Muscle of back (tissue), 13 donors: Measurements from ENCODE around the gene AHNAK2. TPM values are rescaled to one million over a fixed set of nuclear protein-coding genes. Genes with fewer than 3 reads are reported as not detected.
"Not testable (repeated sequence)": the region's sequence is repeated elsewhere in the genome, so short reads cannot be mapped to it uniquely, and the experiment has no call there.

Experiments
- DNase-seq, 3 donors: peaks; one replicate each; pipeline versions ENCODE4 v3.0.0 to v3.0.0-alpha.2; 2013
- long read RNA-seq, 9 donors: transcript quantifications; one replicate each; lab custom pipeline, GENCODE V29; 2026
- polyA plus RNA-seq, 10 donors: library from polyadenylated mRNA; unstranded; fragments of 120-200 nt; gene quantifications; one replicate each; pipeline ENCODE4 v1.2.1, GENCODE V29; 2013; ENCODE audit not compliant: insufficient read length in 10 of 10

The AHNAK2 gene
- polyA plus RNA-seq = 10 to 100 TPM in 9 of 10 donors, 1 to 10 TPM in 1; 4.1 to 22.2 (median 16.0) TPM
- long read RNA-seq, donor 1, full-length matches to known transcripts = 3 of 3 reads
- long read RNA-seq, donor 1, partial matches to known transcripts = 0 of 3 reads
- long read RNA-seq, donor 1, other reads (novel, unspliced or antisense) = 0 of 3 reads
- long read RNA-seq, donor 2 = 0 reads
- long read RNA-seq, donor 3 = 0 reads
- long read RNA-seq, donor 4, full-length matches to known transcripts = 4 of 4 reads
- long read RNA-seq, donor 4, partial matches to known transcripts = 0 of 4 reads
- long read RNA-seq, donor 4, other reads (novel, unspliced or antisense) = 0 of 4 reads
- long read RNA-seq, donor 5 = 0 reads
- long read RNA-seq, donor 6, full-length matches to known transcripts = 1 of 1 reads
- long read RNA-seq, donor 6, partial matches to known transcripts = 0 of 1 reads
- long read RNA-seq, donor 6, other reads (novel, unspliced or antisense) = 0 of 1 reads
- long read RNA-seq, donor 7, partial matches to known transcripts = 0 of 1 reads
- long read RNA-seq, donor 7, other reads (novel, unspliced or antisense) = 0 of 1 reads
- long read RNA-seq, donor 8 = 0 reads
- long read RNA-seq, donor 9 = 0 reads

GRCh38 chr14:104977681-104978653, at the start of gene AHNAK2:
Gene AHNAK2 (minus strand): TSS chr14:104978374. CDS start chr14:104978237, 137 bp downstream.
- DNase-seq = peak in 2 of 3 donors; percentile 74 to 84

GRCh38 chr14:105027718-105028117, 49.5 kb upstream of the AHNAK2 start:
- DNase-seq = not testable (repeated sequence)

- no peak for DNase-seq
Measured at GRCh38 chr14:105026802-105027563, 48.8 kb upstream of the AHNAK2 start.

- no peak for DNase-seq
Measured at GRCh38 chr14:105026033-105026785, 48.0 kb upstream of the AHNAK2 start.

DNA sequence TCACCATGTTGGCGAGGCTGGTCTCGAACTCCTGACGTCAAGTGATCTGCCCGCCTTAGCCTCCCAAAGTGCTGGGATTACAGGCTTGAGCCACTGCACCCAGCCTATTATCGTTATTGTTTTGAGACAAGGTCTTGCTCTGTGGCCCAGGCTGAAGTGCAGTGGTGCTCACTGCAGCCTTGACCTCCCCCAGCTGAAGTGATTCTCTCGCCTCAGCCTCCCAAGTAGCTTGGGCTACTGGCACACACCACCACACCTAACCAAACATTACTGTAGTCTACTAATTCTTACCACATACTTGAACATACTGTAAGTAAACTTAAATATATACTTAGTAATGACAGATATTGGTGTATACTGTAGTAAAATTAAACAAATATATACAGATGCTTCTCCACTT, 47.3 kb upstream of the AHNAK2 start:
- no peak for DNase-seq

- no peak for DNase-seq
Measured at GRCh38 chr14:105023791-105024480, 45.8 kb upstream of the AHNAK2 start.

GRCh38 chr14:105023144-105023543, 45.0 kb upstream of the AHNAK2 start:
- DNase-seq = no peak

DNA sequence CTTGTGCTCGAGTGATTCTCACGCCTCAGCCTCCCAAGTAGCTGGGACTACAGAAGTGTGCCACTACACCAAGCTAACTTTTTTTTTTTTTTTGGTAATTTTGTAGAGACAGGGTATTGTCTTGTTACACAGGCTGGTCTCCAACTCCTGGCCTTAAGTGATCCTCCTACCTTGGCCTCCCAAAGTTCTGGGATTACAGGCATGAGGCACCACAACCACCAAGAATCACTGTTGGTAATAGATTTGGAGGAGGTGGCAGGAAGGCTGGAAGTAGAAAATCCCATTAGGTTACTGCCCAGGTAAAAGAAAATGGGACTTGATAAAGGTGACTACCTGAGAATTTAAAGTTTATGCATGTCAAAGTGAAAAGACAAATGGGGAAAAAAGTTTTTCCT, 44.1 kb upstream of the AHNAK2 start:
- DNase-seq = no peak

GRCh38 chr14:105021656-105022275, 43.6 kb upstream of the AHNAK2 start:
- peak in 1 of 3 donors; percentile 54 for DNase-seq

- peak; percentile 98 to 99 (median 98) for DNase-seq
Measured at GRCh38 chr14:105020815-105021655, 42.9 kb upstream of the AHNAK2 start, which contains the start of gene CDCA4. Gene CDCA4 (minus strand): TSS chr14:105021083. CDS start chr14:105011929, 9,154 bp downstream.

GRCh38 chr14:105019861-105020814, 42.0 kb upstream of the AHNAK2 start:
- DNase-seq = peak in 2 of 3 donors; percentile 48 to 74

GRCh38 chr14:105018414-105018813, 40.2 kb upstream of the AHNAK2 start:
- DNase-seq = no peak

DNA sequence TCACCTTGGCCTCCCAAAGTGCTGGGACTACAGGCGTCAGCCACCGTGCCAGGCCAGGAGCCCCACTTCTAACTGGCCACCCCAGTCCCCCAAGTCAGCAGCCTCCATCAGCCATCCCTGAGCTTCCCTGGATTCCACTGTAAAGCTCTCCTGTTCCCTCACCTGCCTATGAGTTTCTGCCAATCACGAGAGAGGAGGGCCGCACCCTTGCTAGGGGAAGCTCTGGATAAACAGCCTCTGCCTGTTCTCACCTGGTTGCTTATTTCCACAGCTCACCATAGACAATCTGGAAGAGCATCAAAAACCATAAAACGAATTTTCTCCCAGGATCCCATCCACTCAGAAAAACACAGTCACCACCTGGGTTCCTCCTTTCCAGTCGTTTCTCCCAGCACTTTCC, 37.7 kb upstream of the AHNAK2 start:
- no peak for DNase-seq

GRCh38 chr14:105015242-105015641, 37.1 kb upstream of the AHNAK2 start:
- no peak for DNase-seq

GRCh38 chr14:105014631-105015030, 36.5 kb upstream of the AHNAK2 start:
- DNase-seq = no peak

- DNase-seq = no peak
Measured at GRCh38 chr14:105014032-105014431, 35.9 kb upstream of the AHNAK2 start.
